Upper lobe of left lung (tissue), 4 donors: ENCODE data around the gene HIPK4.

Experiments used
- POLR2A ChIP-seq, 4 donors: fragments of 450-650 bp; IDR thresholded peaks; one replicate each; pipeline ENCODE4 v1.5.1; 2016 to 2017; ENCODE audit warnings: antibody characterized with exemption in 4 of 4, mild to moderate bottlenecking in 2 of 4
- POLR2AphosphoS5 ChIP-seq, 2 donors: sonication (generic); formaldehyde crosslinking; IDR thresholded peaks; one replicate each; pipeline ENCODE4 v1.5.1; 2017; ENCODE audit warnings: antibody characterized with exemption in 2 of 2
- TF ChIP-seq, protein P1 (sequence below), 6 experiments: fragments of 450-650 bp in 4 of 6; fragments of 200-600 bp in 2 of 6; sonication (generic) in 2 of 6; IDR thresholded peaks; one replicate each; pipeline ENCODE4 v1.5.1; 2016 to 2019; ENCODE audit warnings: antibody characterized with exemption in 6 of 6

- TF ChIP-seq, protein P1, sequence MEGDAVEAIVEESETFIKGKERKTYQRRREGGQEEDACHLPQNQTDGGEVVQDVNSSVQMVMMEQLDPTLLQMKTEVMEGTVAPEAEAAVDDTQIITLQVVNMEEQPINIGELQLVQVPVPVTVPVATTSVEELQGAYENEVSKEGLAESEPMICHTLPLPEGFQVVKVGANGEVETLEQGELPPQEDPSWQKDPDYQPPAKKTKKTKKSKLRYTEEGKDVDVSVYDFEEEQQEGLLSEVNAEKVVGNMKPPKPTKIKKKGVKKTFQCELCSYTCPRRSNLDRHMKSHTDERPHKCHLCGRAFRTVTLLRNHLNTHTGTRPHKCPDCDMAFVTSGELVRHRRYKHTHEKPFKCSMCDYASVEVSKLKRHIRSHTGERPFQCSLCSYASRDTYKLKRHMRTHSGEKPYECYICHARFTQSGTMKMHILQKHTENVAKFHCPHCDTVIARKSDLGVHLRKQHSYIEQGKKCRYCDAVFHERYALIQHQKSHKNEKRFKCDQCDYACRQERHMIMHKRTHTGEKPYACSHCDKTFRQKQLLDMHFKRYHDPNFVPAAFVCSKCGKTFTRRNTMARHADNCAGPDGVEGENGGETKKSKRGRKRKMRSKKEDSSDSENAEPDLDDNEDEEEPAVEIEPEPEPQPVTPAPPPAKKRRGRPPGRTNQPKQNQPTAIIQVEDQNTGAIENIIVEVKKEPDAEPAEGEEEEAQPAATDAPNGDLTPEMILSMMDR (IDR thresholded peaks at IDR 0.05), result no peak
- TF ChIP-seq POLR2A (IDR thresholded peaks at IDR 0.05) (no peak), POLR2AphosphoS5 (IDR thresholded peaks at IDR 0.05) (no peak)
Observed at GRCh38 chr19:40339018-40339728, 50.8 kb downstream of the HIPK4 start.
